Caki2 (cell line): ENCODE data around the gene TJP3. TPM values are rescaled to one million over a fixed set of nuclear protein-coding genes. Genes with fewer than 3 reads are reported as not detected.

Experiments used
- DNase-seq: peaks from one replicate; pipeline ENCODE4 v3.0.0-alpha.2; 2015; ENCODE audit warnings: low read depth
- in situ Hi-C: cut with HindIII; loops from 2 replicates; pipeline ENCODE4 v1.10.0; 2016; ENCODE audit warnings: low sequenced_read_pairs, low pct_unique_long_range_greater_than_20kb, mixed read lengths
- total RNA-seq: library from RNA; depleted of rRNA; stranded (reverse); fragments of >200 nt; shearing (Covaris generic); gene quantifications from 2 replicates; pipeline ENCODE4 v1.2.3, GENCODE V29; 2014; ENCODE audit warnings: low replicate concordance

TJP3 gene
- total RNA-seq, 1 experiment from 2014 or later = 2.7 TPM

DNA sequence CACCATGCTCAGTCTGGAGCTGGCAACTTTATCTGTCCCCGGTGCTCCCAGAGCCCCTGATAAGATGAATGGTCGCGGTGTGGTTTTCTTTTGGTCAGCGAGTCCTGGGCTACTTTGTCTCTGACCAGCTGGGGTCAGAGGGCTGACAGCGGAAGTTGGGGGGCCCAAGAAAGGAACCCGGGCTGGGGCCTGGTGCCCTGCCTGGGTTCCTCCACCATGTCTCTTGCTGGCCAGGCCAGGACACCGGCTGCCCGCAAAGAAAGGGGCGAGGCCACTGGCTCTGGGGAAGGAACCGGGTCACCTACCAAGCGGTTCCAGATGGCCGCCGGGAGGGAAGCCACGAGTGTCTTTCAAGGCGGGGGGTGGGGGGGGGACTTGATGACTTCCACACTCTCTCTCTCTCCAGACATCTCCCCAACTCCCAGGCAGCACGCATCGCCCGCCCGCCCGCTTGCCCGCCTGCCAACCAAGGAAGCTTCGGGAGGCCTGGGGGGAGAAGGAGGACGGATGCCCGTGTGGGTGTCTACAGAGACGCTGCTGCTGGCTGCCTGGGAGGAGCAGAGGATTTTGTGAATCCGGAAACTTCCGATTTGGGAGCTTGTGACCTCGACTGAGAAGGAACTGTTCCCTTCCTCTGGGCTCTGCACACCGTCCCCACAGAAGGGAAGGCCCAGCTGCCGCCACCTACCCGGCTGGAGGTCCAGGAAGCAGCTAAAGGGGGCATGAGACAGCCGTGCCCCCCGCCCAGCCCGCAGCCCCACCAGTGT lies 9.0 kb upstream of the TJP3 start:
- DNase-seq = no peak
- in situ Hi-C loops = no loop called here

DNA sequence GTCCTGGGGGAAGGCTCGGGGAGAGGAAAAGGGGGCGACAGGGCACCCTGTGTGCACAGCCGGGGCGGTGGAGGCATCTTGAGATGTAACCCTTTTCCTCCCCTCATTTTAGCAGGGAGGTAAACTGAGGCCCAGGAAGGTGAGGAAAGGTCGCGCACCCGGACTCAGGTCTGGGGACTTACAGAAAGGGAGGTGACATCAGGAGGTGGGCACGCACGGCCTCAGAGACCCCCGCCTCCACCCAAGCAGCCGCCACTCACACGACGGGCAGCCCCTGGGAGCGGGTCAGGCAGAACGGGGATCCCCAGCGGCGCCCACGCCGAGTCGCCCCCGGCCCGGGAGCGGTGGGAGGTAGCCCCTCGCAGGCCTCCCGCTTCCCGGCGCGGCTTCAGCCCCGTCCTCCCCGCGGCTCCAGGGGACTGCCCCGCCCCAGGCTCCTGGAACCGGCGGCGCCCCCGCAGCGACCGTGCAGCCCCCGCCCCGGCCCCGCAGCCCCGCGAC lies 8.4 kb upstream of the TJP3 start:
- in situ Hi-C loops = no loop called here
- no peak for DNase-seq

DNA sequence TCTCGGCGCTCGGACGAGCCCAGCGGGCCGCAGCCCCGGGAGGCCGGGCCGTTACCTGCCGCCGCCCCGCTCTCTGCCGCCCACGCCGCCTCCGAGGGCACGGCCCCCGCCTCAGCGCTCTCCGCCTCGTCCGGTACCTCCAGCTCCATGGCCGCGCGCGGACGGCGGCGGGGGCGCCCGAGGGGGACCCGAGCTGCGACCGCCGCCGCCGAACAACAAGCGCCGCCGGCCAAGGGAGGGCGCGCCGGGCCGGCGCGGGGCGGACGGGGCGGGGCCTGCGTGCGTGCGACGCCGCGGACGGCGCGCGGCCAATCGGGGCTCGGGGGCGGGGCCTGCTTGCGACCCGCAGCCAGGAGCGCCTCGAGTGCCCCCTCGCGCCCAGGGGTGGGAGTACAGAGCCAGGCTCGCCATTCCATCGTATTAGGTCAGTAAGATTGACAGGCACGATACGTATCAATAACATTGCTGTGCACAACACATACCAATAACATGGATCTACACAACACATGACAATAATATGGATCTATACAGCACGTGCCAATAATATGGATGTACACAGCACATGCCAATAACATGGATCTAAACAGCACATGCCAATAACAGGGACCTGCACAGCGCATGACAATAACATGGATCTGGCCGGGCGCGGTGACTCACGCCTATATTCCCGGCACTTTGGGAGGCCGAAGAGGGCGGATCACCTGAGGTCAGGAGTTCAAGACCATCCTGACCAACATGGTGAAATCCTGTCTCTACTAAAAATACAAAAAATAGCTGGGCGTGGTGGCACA lies 7.7 kb upstream of the TJP3 start, which contains the start of gene PIP5K1C:
Gene PIP5K1C, minus strand, starts transcription at position 227 of the 791 bp plus-strand sequence. Its CDS starts 78 bp downstream, at position 149.
- peak; percentile 55 for DNase-seq
- in situ Hi-C loops = no loop called here

DNA sequence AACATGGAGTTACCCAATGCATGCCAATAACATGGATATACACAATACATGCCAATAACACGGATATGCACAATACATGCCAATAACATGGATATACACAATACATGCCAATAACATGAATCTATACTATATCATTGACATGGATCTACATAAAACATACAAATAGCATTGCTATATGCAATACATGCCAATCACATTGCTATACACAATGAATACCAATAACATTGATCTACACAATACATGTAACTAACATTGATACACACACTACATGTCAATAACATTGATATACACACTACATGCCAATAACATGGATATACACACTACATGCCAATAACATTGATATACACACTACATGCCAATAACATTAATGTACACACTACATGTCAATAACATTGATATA lies 7.0 kb upstream of the TJP3 start:
- DNase-seq = no peak
- in situ Hi-C loops = no loop called here

DNA sequence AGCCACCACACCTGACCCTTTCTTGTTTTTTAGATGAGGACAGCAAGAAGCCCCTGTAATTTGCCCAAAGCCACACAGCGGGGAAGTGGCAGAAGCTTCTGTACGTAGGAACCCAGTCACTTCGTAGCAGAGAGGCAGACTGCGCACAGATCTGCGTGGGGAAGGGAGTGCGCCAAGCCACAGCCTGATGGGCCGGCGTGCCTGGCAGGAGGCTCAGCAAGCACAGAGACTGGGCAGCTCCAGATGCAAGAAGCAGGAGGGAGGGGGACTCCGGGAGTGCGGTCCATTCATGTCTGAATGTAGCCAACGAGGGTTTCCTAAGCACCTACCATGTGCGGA lies 347 bp upstream of the TJP3 start:
- DNase-seq = no peak
- in situ Hi-C loops = no loop called here

DNA sequence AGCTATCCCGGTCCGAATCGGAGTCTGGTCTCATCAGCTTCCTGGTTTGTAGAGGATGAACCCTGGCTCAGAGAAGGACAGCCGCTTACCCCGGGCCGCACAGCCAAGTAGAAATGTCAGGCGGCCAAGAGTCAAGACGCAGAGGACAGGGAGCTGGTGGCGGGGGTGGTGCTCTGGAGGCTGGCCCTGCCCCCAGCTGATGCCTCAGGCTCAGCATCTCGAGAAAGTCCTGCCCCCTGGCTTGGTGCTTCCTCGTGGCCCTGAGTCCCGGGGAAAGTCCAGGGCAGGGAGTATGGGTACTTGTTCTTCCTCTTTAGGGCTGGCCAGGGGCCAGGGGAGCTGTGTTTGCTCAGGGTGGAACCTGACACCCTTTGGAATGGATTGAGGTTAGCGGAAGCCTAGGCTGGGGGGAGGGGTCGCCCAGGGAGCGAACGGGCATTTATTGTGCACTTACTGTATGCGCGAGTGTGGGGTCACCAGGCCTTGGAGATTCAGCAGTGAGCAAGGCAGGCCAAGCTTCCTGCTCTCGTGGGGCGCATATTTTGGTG lies 2.2 kb downstream of the TJP3 start:
- in situ Hi-C loops = no loop called here
- peak; percentile 44 for DNase-seq

DNA sequence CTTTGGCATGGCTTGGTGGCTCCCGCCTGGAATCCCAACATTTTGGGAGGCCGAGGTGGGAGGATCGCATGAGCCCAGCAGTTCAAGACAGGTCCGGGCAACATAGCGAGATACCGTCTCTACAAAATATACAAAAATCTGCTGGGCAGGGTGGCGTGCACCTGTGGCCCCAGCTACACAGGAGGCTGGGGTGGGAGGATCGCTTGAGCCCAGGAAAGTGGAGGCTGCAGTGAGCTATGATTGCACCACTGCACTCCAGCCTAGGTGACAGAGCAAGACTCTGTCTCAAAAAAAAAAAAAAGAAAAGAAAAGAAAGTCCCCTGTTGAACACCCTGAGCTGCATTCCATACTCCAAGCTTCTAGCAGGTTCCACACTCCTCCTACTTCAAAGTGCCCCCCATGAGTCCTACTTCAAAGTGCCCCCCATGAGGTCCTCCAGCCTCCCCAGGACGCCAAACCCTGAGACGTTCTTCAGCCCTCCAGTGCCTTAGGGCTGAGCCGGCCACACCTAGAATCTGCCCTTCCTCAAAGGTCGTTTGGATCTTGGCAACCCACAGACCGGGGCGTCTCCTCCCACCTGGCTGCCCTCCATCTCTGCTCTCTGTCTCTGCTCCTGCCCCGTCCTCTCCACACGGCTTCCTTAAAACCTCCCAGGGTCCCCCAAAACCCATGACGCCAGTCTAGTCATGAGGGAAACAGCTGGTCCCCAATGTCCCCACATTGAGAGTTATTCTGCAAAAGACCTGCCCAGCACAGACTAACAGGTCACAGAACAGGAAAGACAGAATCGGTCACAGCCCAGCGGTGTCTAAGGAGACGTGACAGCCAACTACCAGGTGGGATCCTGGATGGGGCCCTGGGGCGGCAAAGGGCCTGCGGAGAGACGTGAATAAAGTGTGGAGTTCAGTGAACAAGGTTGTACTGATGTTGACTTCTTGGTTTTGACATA lies 4.8 kb downstream of the TJP3 start:
- DNase-seq = no peak
- in situ Hi-C loops = no loop called here

DNA sequence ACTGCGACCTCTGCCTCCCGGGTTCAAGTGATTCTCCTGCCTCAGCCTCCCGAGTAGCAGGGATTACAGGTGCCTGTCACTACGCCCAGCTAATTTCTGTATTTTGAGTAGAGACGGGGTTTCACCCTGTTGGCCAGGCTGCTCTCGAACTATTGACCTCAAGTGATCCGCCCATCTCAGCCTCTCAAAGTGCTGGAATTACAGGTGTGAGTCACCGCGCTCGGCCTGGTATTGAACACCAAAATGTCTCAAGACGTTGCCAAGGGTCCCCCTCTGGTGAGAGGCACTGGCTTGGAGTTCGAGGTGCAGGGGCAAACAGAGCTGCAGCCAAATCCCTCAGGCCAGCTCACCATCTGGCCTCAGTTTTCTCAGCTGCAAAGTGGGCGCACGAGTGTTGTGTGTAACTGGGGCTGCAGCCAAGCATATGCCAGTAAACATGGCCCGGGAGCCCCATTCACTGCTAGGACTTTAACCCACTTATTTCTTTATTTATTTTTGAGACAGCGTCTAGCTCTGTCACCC lies 8.0 kb downstream of the TJP3 start:
- in situ Hi-C loops = no loop called here

DNA sequence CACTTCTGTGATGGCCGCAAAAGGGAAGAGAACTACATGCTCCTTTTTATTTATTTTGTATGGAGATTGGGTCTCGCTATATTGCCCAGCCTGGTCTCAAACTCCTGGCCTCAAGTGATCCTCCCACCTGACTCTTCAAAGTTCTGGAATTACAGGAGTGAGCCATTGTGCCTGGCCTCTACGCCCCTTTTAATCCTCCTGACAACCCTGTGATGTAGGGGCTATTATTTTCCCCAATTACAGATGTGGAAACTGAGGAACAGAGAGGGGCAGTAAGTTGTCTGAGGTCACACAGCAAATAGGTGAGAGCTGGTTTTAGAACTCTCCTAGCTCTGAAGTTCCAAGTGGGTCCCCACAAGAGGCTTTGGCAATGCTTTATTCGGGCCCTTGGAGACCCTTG lies 11.7 kb downstream of the TJP3 start:
- in situ Hi-C loops = no loop called here
- no peak for DNase-seq

More for the DNA sequence above, 8.0 kb downstream of the TJP3 start:
- no peak for DNase-seq

DNA sequence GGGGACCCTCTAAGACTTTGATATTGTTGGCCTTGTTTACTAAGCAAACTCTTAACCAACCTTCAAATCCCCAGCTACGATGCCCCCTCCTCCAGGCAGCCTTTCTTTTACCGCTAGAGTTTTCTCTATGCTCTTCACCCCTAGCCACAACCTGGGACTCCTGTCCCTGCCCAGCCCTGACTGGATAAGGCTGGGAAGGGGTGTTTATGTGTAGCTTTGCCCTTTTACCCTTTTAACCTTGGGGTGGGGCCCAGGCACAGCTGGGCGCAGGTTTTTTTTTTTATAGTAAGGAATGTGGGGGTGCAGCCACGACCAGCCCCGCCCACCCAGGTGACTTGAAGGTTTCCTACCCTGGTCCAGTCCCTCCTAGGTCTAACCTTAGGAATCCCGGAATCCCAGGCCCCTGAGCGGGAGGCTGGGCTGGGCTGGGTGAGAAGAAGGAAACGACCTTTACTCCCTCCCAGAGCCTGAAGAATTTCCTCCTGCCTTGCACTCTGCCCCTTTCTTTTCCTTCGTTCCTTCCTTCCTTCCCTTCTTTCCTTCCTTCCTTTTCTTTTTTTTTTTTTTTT lies 12.2 kb downstream of the TJP3 start:
- in situ Hi-C loops = no loop called here
- no peak for DNase-seq

DNA sequence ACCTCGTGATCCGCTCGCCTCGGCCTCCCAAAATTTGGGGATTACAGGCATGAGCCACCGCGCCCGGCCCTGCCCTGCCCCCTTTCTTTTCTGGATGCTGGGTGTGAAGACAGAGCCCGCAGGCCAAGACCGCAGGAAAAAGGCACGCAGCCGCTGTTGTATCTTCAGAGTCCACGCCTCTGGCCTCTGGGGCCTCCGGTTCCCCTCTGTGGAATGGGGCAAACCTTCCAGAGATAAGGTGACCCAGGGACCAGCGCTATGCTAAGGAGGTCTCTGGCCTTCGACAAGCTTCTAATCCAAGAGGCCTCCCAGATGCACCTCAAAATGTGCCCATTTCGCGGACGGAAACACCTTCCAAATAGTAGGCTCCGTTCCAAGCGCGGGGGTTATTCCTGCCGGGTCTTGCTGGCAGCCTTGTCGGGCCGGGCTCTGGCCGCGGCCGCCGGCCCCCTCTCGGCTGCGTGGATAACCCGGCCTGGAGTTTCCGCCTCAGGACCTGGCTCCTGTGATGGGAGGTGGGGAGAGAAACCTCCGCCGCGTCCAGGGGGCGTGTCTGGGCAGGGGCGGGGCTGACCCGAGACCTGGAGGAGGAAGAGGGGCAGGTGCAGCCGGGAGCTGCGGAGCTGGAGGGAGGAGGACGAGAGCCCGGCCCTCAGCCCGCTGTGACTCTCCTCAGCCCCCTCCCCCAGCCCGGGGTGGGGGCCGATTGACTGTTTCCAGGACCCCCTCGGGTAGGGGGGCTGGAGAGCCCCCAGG lies 13.1 kb downstream of the TJP3 start:
- peak; percentile 86 for DNase-seq
- in situ Hi-C loops = no loop called here

DNA sequence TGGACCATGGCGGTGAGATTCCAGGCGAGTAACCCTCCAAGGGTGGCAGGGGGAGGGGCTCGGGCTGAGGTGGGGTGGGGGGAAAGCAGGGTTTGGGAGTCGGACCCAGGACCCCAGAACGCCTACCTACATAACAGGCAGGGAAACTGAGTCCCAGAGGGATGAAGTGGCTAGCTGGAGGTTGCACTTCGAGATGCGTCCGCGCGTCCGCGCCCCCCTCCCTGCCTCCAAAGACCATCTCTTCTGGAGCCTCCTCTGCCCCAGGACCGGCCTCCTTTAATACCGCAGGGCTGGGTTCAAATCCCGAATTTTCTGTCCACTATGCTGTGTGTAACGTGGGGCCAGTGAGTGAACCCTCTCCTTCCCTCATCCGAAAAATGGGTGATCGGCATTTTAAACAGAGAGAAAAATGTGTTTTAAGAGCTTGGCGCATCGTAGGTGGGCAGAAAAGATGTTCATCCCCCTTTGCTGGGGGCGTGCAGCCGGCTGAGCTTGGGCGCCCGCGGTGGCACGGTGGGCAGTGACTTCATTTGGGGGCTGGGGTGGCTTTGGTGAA lies 13.8 kb downstream of the TJP3 start:
- no peak for DNase-seq
- in situ Hi-C loops = no loop called here

DNA sequence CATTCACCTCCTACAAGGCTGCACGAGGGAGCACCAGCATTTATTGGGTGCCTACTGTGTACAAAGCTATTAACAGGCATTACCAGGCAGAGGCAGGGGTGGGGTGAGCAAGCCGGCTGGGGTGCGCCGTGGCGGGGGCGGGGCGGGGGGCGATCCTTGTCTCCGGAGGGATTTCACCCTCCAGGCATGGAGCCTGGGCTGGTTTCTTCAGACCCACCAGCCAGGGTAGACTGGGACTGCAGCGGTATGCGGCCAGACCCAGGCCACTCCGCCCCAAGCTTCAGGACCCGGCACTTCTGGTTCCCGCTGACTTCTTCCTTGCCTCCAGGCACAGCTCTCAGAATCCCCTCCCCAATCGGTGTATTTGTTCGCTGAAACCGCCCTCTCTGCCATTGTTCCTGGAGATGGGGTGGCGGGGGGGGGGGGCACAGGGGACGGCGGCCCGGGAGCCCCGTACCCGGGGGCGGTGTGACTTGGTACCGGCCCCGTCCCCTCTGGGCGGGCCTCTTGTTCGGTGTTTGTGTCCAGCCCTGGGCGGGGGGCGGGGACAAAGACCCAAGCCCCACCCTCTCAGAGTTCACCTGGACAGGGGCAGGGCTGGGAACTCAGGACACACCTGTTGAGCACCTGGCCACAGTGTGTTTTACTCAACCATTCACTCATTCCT lies 14.4 kb downstream of the TJP3 start:
- in situ Hi-C loops = no loop called here
- DNase-seq = no peak

DNA sequence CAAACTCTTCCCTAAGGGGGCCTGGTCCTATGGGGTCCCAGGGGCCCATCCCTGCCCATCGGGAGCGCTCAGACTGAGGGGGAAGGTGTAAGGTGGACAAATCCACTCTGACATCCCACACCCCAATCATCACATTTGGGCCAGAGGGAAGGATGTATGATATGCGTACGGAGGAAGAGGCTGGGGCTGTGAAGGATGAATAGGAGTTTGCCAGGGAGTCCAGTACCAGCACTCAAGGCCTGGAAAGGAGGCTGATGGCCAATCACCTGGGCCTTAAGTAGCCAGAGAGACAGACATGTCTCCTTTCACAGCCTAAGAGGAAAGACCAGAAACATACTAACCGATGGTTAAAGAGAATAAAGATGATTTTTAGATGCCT lies 14.9 kb downstream of the TJP3 start:
- no peak for DNase-seq
- in situ Hi-C loops = no loop called here

DNA sequence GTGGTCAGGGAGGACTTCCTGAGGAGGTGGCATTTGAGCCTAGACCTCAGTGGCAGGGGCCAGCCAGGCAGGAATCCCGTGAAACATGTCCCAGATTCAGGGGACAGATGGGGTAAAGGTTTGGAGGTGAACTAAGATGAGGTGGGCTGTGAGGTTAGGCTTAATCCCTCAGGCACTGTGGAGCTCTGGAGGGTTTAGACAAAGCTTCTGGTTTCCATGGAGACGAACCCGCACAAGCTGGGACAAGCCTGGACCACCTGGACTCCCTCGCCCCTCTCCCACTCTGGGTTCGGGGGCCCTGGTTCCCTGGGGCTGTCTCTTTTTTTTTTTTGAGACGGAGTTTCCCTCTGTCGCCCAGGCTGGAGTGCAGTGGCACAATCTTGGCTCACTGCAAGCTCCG lies 15.7 kb downstream of the TJP3 start:
- no peak for DNase-seq
- in situ Hi-C loops = no loop called here

DNA sequence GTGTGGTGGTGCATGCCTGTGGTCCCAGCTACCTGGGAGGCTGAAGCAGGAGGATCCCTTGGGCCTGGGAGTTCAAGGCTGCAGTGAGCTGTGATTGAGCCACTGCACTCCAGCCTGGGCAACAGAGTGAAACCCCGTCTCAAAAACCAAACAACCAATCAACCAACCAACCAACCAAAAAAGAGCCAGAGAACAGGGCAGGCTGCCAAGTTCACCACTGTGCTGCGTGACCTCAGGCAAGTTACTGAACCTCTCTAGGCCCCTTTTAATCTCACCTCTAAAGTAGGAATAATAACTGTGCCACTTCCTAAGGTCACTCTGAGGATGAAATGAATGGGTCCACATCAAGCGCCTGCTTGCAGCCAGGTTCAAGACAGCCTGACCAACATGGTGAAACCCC lies 16.9 kb downstream of the TJP3 start:
- no peak for DNase-seq
- in situ Hi-C loops = no loop called here
